GM18861 (cell line): ENCODE data around the gene COMT.

Source experiments
- ATAC-seq: cut with Tn5 transposase; IDR thresholded peaks from one replicate; pipeline ENCODE4 v1.9.1; 2021; ENCODE audit not compliant: unreplicated experiment

Gene COMT

DNA sequence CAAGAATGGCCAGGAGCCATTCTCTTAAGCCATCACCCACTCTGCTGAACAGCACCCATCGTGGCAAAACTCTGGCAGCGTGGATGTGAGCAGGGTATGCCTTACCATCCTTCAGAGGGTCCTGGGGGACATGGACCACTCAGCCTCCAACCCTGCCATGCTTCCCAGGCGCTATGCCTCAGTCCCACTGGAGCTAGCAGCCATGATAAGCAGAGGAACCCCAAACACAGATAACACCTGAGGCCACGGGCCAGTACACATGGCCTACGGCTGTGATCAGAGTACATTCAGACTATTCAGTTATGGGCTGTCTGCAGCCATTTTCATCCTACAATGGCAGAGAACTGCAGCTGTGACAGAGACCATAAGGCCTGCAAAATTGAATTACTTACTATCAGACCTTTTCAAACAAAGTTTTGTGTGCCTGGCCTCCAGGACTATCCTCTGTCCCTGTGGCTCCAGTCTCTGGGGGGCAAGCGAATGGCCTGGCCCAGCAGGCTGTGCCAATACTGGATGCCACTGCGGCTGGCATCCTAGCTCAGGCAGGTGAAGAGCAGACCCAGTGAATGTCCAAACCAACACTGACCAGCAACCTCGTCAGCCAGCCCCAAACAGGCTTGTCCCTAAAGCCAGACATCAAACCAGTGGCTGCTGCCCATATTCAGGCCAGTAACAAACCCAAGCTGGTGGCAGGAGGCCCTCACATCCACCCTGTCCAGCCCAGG, 68.2 kb downstream of the COMT start:
- ATAC-seq = no peak

DNA sequence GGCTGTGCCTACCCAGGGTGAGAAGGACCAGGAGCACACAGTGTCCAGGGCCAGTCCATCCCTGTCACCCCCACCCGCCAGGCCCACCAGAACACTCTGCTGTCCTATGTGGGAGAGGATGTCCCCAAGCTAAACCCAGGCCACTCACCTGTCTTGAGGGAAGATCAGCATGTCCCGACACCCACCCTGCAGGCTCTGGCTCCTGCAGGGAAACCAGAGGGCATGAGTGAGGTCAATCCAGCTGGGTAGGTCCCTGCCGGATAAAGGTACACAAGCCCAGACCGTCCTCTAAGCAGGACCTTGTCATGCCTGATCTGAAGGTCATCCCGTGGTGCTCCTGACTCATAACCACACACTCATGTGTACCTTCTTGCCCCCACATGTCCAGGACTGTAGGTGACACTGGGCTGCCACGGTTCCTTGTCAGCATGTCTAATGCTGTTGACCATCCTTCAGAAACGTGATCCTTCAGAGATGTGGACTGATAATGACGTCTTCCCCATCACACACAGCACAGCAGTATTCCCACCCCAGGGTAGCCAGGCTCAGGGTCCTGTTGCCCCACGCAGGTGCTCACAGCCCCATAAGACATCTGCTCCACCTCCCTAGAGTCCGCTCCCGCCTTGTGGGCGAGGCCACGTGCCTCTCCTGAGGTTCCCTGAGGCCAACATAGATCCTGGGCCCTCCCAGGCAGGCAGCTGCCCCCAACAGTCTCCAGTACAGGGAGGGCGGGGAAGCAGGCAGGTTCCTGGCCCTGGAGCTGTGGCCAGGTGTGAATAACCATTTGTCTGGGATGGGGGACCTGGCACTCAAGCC, 68.9 kb downstream of the COMT start:
- no peak for ATAC-seq

- no peak for ATAC-seq
Measured at GRCh38 chr22:20011123-20011992, 69.8 kb downstream of the COMT start.

- no peak for ATAC-seq
Measured at GRCh38 chr22:20011993-20012740, 70.6 kb downstream of the COMT start.

- no peak for ATAC-seq
Measured at GRCh38 chr22:20012741-20013331, 71.3 kb downstream of the COMT start.

GRCh38 chr22:20013382-20013871, 71.9 kb downstream of the COMT start:
- ATAC-seq = no peak

DNA sequence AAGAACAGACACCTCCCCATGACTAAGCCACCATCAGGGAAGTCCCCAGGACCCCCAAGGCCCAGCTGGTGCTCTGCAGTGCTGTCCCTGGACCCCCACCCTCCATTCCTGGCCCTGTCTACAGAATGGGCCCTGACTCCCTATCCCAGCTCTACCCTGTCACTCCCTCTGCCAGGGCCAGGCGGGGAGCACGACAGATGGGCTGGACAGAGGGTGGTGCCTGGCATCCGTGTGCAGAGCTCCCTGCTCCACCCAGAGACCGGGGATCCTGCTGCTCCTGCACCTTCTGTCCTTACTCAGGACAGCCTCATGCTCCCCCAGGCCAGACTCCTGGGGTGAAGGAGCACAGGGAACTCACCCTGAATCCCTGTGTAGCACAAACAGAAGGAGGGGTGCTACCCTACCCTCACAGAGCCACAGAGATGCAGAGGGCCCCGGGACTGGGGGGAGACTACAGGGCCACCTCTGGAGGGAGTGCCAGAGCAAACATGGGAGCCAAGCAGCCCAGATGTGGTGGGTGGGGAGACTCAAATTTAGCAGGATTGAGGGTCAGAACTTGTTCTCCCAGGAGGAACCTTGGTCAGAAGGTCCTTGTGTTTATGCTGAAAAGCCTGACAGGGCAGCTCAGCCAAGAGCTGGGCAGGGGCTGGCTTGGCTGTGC, 73.1 kb downstream of the COMT start:
- no peak for ATAC-seq

- ATAC-seq = no peak
Measured at GRCh38 chr22:20015187-20015625, 73.6 kb downstream of the COMT start.

- ATAC-seq = no peak
Measured at GRCh38 chr22:20015971-20016733, 74.6 kb downstream of the COMT start.

- ATAC-seq = peak; percentile 41
Measured at GRCh38 chr22:20016734-20017621, 75.4 kb downstream of the COMT start, which contains the start of gene ARVCF. TSS of gene ARVCF (minus strand) at chr22:20016823. CDS start at chr22:19990794, 26,029 bp downstream.

GRCh38 chr22:20017622-20017958, 76.0 kb downstream of the COMT start:
- ATAC-seq = no peak

GRCh38 chr22:20018001-20018400, 76.4 kb downstream of the COMT start:
- no peak for ATAC-seq
